ENCODE data around the gene SLC6A9. TPM values are rescaled to one million over a fixed set of nuclear protein-coding genes. Genes with fewer than 3 reads are reported as not detected.

Gene SLC6A9
- total RNA-seq, 2 experiments from 2014 or later, result 7.4 to 7.9 TPM

GRCh38 chr1:43953361-43953760 is 77.9 kb downstream of the SLC6A9 start:
- DNase-seq, result no peak
- Mint-ChIP-seq H3K36me3 (peaks cover 3% of the 10 kb centered on the region), H3K4me1 (ENCODE audit: low read depth) (peaks cover 15% of the 10 kb centered on the region), H3K27me3 (no peaks in the 10 kb centered on the region), H3K4me3 (no peak overlapping the region), H3K27ac (no peak overlapping the region), H3K9me3 (no peaks in the 10 kb centered on the region)
- ChIA-PET CTCF (interaction anchor here (2.4 kb wide), 1 partner anchor 18 kb away, joined by 12 read pairs; no protein-coding TSS in a partner anchor), POLR2A (no interaction called here)
- intact Hi-C loops (cut with micrococcal nuclease), result no loop called here

GRCh38 chr1:43952731-43953346 is 78.4 kb downstream of the SLC6A9 start:
- Mint-ChIP-seq H3K9me3 (no peaks in the 10 kb centered on the region), H3K27me3 (no peaks in the 10 kb centered on the region), H3K4me1 (ENCODE audit: low read depth) (peaks cover 20% of the 10 kb centered on the region), H3K36me3 (peaks cover 3% of the 10 kb centered on the region), H3K27ac (no peak overlapping the region), H3K4me3 (no peak overlapping the region)
- CTCF ChIA-PET, result interaction anchor here (2.4 kb wide), 1 partner anchor 18 kb away, joined by 12 read pairs; no protein-coding TSS in a partner anchor
- DNase-seq, result no peak
- POLR2A ChIA-PET, result no interaction called here
- intact Hi-C loops (cut with micrococcal nuclease), result no loop called here

GRCh38 chr1:43951021-43951985 is 80.0 kb downstream of the SLC6A9 start:
- Mint-ChIP-seq H3K4me3 (no peak overlapping the region), H3K27me3 (no peaks in the 10 kb centered on the region), H3K9me3 (no peaks in the 10 kb centered on the region), H3K36me3 (peaks cover 4% of the 10 kb centered on the region), H3K4me1 (ENCODE audit: low read depth) (peaks cover 27% of the 10 kb centered on the region), H3K27ac (no peak overlapping the region)
- POLR2A ChIA-PET, result interaction anchor here (2.1 kb wide), 1 partner anchor 8 kb away, joined by 5 read pairs; no protein-coding TSS in a partner anchor
- intact Hi-C loops (cut with micrococcal nuclease), result no loop called here
- CTCF ChIA-PET, result interaction anchor here (1.0 to 3.2 kb wide), 4 partner anchors 16 to 188 kb away, joined by 3 to 29 read pairs (median 15); partner anchors contain the start of gene ARTN
- DNase-seq, result no peak

GRCh38 chr1:43949678-43950077 is 81.6 kb downstream of the SLC6A9 start:
- H3K4me3 Mint-ChIP-seq, result no peak overlapping the region
- no peak for DNase-seq
- CTCF ChIA-PET, result interaction anchor here (2.9 to 3.2 kb wide), 2 partner anchors 14 to 186 kb away, joined by 18 to 29 read pairs; partner anchors contain the start of gene ARTN
- H3K27ac Mint-ChIP-seq, result no peak overlapping the region
- intact Hi-C loops (cut with micrococcal nuclease), result loop anchor here (5.0 kb wide), 1 partner anchor 422 kb away; no protein-coding TSS in a partner anchor
- POLR2A ChIA-PET, result interaction anchor here (2.1 kb wide), 1 partner anchor 9 kb away, joined by 5 read pairs; no protein-coding TSS in a partner anchor
- no peaks in the 10 kb centered on the region for H3K9me3 Mint-ChIP-seq
- peaks cover 6% of the 10 kb centered on the region for H3K36me3 Mint-ChIP-seq
- H3K27me3 Mint-ChIP-seq, result no peaks in the 10 kb centered on the region
- H3K4me1 Mint-ChIP-seq (ENCODE audit: low read depth), result peaks cover 39% of the 10 kb centered on the region

- intact Hi-C loops (cut with micrococcal nuclease), result loop anchor here (5.0 kb wide), 1 partner anchor 421 kb away; no protein-coding TSS in a partner anchor
- H3K9me3 Mint-ChIP-seq, result no peaks in the 10 kb centered on the region
These were observed 83.3 kb downstream of the SLC6A9 start for GRCh38 chr1:43947874-43948437.

GRCh38 chr1:43947061-43947873 is 84.0 kb downstream of the SLC6A9 start:
- DNase-seq, result no peak
- intact Hi-C loops (cut with micrococcal nuclease), result loop anchor here (5.0 kb wide), 1 partner anchor 420 kb away; no protein-coding TSS in a partner anchor
- peak overlapping the region; percentile 88 for H3K4me3 Mint-ChIP-seq
- ChIA-PET POLR2A (interaction anchor here (0.6 to 2.3 kb wide), 5 partner anchors 12 to 1101 kb away, joined by 3 to 11 read pairs (median 3); partner anchors contain the start of genes ATP6V0B and ZNF691), CTCF (interaction anchor here (0.7 to 5.8 kb wide), 8 partner anchors 13 to 184 kb away, joined by 3 to 122 read pairs (median 8); partner anchors contain the start of genes ARTN and DPH2)
- H3K27me3 Mint-ChIP-seq, result no peaks in the 10 kb centered on the region
- peaks cover 44% of the 10 kb centered on the region for H3K4me1 Mint-ChIP-seq (ENCODE audit: low read depth)
- peak overlapping the region; percentile 87 for H3K27ac Mint-ChIP-seq
- H3K9me3 Mint-ChIP-seq, result no peaks in the 10 kb centered on the region
- H3K36me3 Mint-ChIP-seq, result peaks cover 6% of the 10 kb centered on the region

More at GRCh38 chr1:43947874-43948437, 83.3 kb downstream of the SLC6A9 start:
- no peak for DNase-seq
- ChIA-PET POLR2A (interaction anchor here (0.9 to 2.3 kb wide), 4 partner anchors 12 to 1102 kb away, joined by 3 to 11 read pairs (median 5); partner anchors contain the start of genes ATP6V0B and ZNF691), CTCF (interaction anchor here (3.2 to 5.8 kb wide), 2 partner anchors 14 to 184 kb away, joined by 18 to 122 read pairs; partner anchors contain the start of gene ARTN)
- Mint-ChIP-seq H3K27ac (no peak overlapping the region), H3K4me3 (peak overlapping the region; percentile 88), H3K4me1 (ENCODE audit: low read depth) (peaks cover 44% of the 10 kb centered on the region), H3K27me3 (no peaks in the 10 kb centered on the region), H3K36me3 (peaks cover 6% of the 10 kb centered on the region)

Other genes starting within 250 kb of the SLC6A9 start
- not detected for gene ARTN, start 97.7 kb downstream of the SLC6A9 start, total RNA-seq
- 10 to 100 TPM; 13.3 TPM for gene IPO13, start 84.5 kb downstream of the SLC6A9 start, total RNA-seq
- gene DPH2, start 61.5 kb downstream of the SLC6A9 start, total RNA-seq, result 10 to 100 TPM; 24.8 to 26.9 TPM
- 10 to 100 TPM; 84.8 to 85.1 TPM for gene ATP6V0B, start 56.5 kb downstream of the SLC6A9 start, total RNA-seq
- gene B4GALT2, start 52.3 kb downstream of the SLC6A9 start, total RNA-seq, result 10 to 100 TPM; 26.1 TPM
- 1 to 10 TPM; 2.7 to 2.8 TPM for gene CCDC24, start 39.9 kb downstream of the SLC6A9 start, total RNA-seq
- not detected for gene KLF17, start 87.4 kb upstream of the SLC6A9 start, total RNA-seq
- not detected for gene KLF18, start 110.2 kb upstream of the SLC6A9 start, total RNA-seq
- gene DMAP1, start 182.0 kb upstream of the SLC6A9 start, total RNA-seq, result 10 to 100 TPM; 31.1 to 32.8 TPM

Data from activated CD4-positive, alpha-beta memory T cell treated with anti-CD3 and anti-CD28 coated beads for 36 hours (primary cell).